Liver (tissue), 3 donors: Measurements from ENCODE around the gene MED29.

Experiments
- CTCF ChIP-seq: fragments of 150-350 bp; IDR thresholded peaks from 2 replicates; pipeline ENCODE4 v1.5.1; 2017; ENCODE audit warnings: improper control_type of control experiment, low read depth, low read length; ENCODE audit not compliant: missing input control
- EGR1 ChIP-seq, 2 donors: IDR thresholded peaks; 2 replicates each; pipeline ENCODE4 v1.6.1; 2016 to 2018; ENCODE audit warnings: antibody characterized with exemption in 2 of 2, low read depth in 2 of 2
- GABPA ChIP-seq, 2 donors: IDR thresholded peaks in 1 of 2; conservative IDR thresholded peaks in 1 of 2; 2 replicates each; pipeline ENCODE4 v1.6.1; 2016; ENCODE audit warnings: antibody characterized with exemption in 2 of 2, mild to moderate bottlenecking in 1 of 2, moderate library complexity in 1 of 2
- RAD21 ChIP-seq, 2 donors: IDR thresholded peaks; 2 replicates each; pipeline ENCODE4 v1.6.1; 2016; ENCODE audit warnings: antibody characterized with exemption in 2 of 2, mild to moderate bottlenecking in 2 of 2
- REST ChIP-seq: IDR thresholded peaks from 2 replicates; pipeline ENCODE4 v1.6.1; 2016; ENCODE audit warnings: antibody characterized with exemption, mild to moderate bottlenecking
- TAF1 ChIP-seq: conservative IDR thresholded peaks from 2 replicates; pipeline ENCODE4 v1.6.1; 2016; ENCODE audit warnings: antibody characterized with exemption, mild to moderate bottlenecking
- YY1 ChIP-seq: IDR thresholded peaks from 2 replicates; pipeline ENCODE4 v1.6.1; 2016; ENCODE audit warnings: antibody characterized with exemption, mild to moderate bottlenecking
- ZBTB33 ChIP-seq: IDR thresholded peaks from 2 replicates; pipeline ENCODE4 v1.6.1; 2016; ENCODE audit warnings: antibody characterized with exemption
- donor health status: healthy.
- donor health status: healthy.

DNA sequence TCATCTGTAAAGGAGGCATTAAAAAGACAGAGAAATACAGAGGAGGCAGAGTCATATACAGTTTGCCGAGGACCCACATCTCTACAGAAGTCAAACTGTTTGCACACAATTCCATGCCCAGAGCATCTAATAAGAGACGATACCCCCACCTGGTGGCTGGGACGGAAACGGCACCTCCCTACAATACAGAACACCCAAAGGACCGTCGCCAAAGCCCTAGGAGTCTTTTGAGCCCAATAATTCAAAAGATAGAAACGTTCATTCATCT lies 20.6 kb downstream of the MED29 start:
- TF ChIP-seq CTCF (peak; percentile 98), ZBTB33 (no peak), EGR1 (IDR thresholded peaks at IDR 0.05; ENCODE audit: low read depth in 2 of 2) (no peak), RAD21 (IDR thresholded peaks at IDR 0.05) (peak; percentile 95 to 96), GABPA (IDR thresholded peaks at IDR 0.05 in 1 of 2, conservative IDR thresholded peaks at IDR 0.05 in 1 of 2) (no peak), REST (no peak), TAF1 (no peak), YY1 (no peak)
